Smooth muscle cell (in vitro differentiated cells): ENCODE data around the gene CEBPA. TPM values are rescaled to one million over a fixed set of nuclear protein-coding genes. Genes with fewer than 3 reads are reported as not detected.

Experiments used
- DNase-seq: peaks from one replicate; lab custom pipeline; 2025; ENCODE audit not compliant: unreplicated experiment; lab: John Stamatoyannopoulos, UW
- H2AFZ ChIP-seq: fragments of 200-600 bp; sonication (generic); 2 replicates; pipeline ENCODE4 v1.6.0; 2016; ENCODE audit warnings: antibody characterized with exemption, low read depth, mild to moderate bottlenecking
- H3F3A ChIP-seq: fragments of 200-600 bp; sonication (generic); 2 replicates; pipeline ENCODE4 v1.6.0; 2017; ENCODE audit warnings: antibody characterized with exemption, low read depth
- H3K27ac ChIP-seq: fragments of 200-600 bp; sonication (generic); 2 replicates; pipeline ENCODE4 v1.5.1; 2016; ENCODE audit warnings: low read depth, mild to moderate bottlenecking
- H3K27me3 ChIP-seq: fragments of 200-600 bp; sonication (generic); 2 replicates; pipeline ENCODE4 v1.6.1; 2016; ENCODE audit warnings: low read depth, mild to moderate bottlenecking
- H3K36me3 ChIP-seq: fragments of 200-600 bp; sonication (generic); 2 replicates; pipeline ENCODE4 v1.5.1; 2016; ENCODE audit warnings: low read depth
- H3K4me1 ChIP-seq: fragments of 200-600 bp; sonication (generic); 2 replicates; pipeline ENCODE4 v1.5.1; 2016; ENCODE audit warnings: low read depth
- H3K4me2 ChIP-seq: fragments of 200-600 bp; sonication (generic); 2 replicates; pipeline ENCODE4 v1.6.0; 2016; ENCODE audit warnings: mild to moderate bottlenecking
- H3K4me3 ChIP-seq: fragments of 200-600 bp; sonication (generic); 2 replicates; pipeline ENCODE4 v1.5.1; 2016; ENCODE audit warnings: mild to moderate bottlenecking
- H3K79me2 ChIP-seq: fragments of 200-600 bp; sonication (generic); 2 replicates; pipeline ENCODE4 v1.6.0; 2016; ENCODE audit warnings: low read depth, mild to moderate bottlenecking
- H3K9ac ChIP-seq: fragments of 200-600 bp; sonication (generic); 2 replicates; pipeline ENCODE4 v1.6.0; 2016; ENCODE audit warnings: low read depth
- H3K9me3 ChIP-seq: fragments of 200-600 bp; sonication (generic); replicated peaks from 2 replicates; pipeline ENCODE4 v1.5.1; 2016; ENCODE audit warnings: low read depth
- H4K20me1 ChIP-seq: fragments of 200-600 bp; sonication (generic); 2 replicates; pipeline ENCODE4 v1.6.0; 2016; ENCODE audit warnings: low read depth
- WGBS: methylation state at CpG from one replicate; pipeline ENCODE4 v1.1.7; 2016; ENCODE audit warnings: low lambda C conversion rate; 5-methylcytosine and 5-hydroxymethylcytosine counted together
- polyA plus RNA-seq: library from polyadenylated mRNA; unstranded; fragments of >200 nt; fragmentation: Nextera tagmentation; extraction: Ambion mirVana; gene quantifications from 2 replicates; pipeline ENCODE4 v1.2.1, GENCODE V29; 2016
- total RNA-seq: library from RNA; depleted of rRNA; stranded (reverse); fragments of >200 nt; gene quantifications from 2 replicates; pipeline ENCODE4 v1.2.3, GENCODE V29; 2014
- TF ChIP-seq, protein P1 (sequence below): fragments of 200-600 bp; sonication (generic); IDR thresholded peaks from 2 replicates; pipeline ENCODE4 v1.5.1; 2017; ENCODE audit warnings: borderline replicate concordance, mild to moderate bottlenecking, antibody characterized with exemption; ENCODE audit not compliant: insufficient read depth, poor library complexity, severe bottlenecking

Gene CEBPA
- total and polyA plus RNA-seq, 2 experiments from 2014 or later = 1.2 to 2.1 TPM

DNA sequence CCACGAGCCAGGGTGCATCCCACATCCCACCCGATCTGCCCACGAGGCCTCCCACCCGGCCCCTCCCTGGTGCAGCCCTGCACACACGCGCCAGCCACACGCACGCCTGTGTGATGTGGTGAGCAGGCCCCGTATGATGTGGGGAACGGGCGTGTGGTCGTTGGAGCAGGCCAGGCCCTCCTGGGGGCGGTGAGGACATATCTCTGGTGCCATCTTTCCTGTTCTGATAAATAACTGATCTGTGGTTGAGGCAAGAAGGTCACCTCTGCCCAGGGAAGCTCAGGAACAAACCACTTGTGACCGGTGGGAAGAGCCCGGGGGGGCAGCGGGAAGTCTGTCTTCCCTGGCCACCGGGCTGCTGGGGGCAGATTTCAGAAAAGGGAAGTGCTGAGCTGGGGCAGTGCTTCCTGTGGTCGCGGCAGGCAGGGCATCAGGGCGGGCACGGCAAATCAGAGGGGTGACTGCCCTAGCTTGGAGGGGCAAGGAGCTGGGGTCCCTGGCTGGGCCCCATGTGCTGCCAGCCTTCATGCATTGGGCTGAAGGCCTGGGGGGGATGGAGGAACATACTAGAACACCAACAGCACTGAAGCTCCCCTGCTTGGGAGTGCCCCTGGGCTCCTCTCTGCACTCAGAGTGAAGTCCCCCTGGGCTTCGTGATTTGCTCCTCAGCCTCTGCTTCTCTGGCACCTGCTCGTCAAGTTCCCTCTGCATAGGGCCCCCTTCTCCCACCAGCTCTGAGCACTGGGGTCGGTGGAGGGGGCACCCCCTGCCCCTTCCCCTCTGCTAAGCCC is 41.5 kb downstream of the CEBPA start:
- Histone ChIP-seq H4K20me1 (no peaks in the 10 kb centered on the region), H3K27ac (no peak overlapping the region), H3F3A (no peaks in the 10 kb centered on the region), H2AFZ (no peak overlapping the region), H3K36me3 (no peaks in the 10 kb centered on the region), H3K4me1 (no peaks in the 10 kb centered on the region), H3K79me2 (no peaks in the 10 kb centered on the region), H3K9ac (no peak overlapping the region), H3K9me3 (no peaks in the 10 kb centered on the region), H3K27me3 (no peaks in the 10 kb centered on the region), H3K4me3 (no peak overlapping the region), H3K4me2 (no peak overlapping the region)
- WGBS = 90% methylated on average over 19 of the region's 24 CpGs
- TF ChIP-seq, protein P1, sequence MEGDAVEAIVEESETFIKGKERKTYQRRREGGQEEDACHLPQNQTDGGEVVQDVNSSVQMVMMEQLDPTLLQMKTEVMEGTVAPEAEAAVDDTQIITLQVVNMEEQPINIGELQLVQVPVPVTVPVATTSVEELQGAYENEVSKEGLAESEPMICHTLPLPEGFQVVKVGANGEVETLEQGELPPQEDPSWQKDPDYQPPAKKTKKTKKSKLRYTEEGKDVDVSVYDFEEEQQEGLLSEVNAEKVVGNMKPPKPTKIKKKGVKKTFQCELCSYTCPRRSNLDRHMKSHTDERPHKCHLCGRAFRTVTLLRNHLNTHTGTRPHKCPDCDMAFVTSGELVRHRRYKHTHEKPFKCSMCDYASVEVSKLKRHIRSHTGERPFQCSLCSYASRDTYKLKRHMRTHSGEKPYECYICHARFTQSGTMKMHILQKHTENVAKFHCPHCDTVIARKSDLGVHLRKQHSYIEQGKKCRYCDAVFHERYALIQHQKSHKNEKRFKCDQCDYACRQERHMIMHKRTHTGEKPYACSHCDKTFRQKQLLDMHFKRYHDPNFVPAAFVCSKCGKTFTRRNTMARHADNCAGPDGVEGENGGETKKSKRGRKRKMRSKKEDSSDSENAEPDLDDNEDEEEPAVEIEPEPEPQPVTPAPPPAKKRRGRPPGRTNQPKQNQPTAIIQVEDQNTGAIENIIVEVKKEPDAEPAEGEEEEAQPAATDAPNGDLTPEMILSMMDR = no peak
- DNase-seq = no peak

DNA sequence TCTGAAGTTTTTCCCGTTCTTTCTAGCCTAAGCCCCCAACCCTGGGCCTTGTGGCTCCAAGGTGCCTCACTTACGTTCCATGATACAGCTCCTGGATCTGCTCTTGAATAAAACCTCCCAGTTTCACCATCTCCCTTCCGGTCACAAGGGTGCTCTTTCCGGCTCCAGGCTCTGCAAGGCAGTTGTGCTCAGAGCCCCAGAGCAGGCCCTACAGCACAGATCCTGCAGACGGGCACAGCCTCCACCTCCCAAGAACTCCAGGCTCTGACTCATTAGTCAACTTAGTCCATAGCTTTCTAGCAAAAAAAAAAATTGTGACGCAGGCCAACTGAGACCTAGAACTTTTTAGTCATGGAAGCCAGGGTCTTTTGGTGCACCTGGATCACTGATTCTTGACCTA is 42.8 kb downstream of the CEBPA start:
- H3F3A ChIP-seq = no peaks in the 10 kb centered on the region
- no peaks in the 10 kb centered on the region for H3K4me1 ChIP-seq
- no peaks in the 10 kb centered on the region for H3K36me3 ChIP-seq
- H3K4me3 ChIP-seq = no peak overlapping the region
- no peaks in the 10 kb centered on the region for H3K27me3 ChIP-seq
- H4K20me1 ChIP-seq = no peaks in the 10 kb centered on the region
- no peak overlapping the region for H3K27ac ChIP-seq
- 69% methylated on average over 6 of the region's 6 CpGs for WGBS
- H3K4me2 ChIP-seq = no peak overlapping the region
- H3K9me3 ChIP-seq = no peaks in the 10 kb centered on the region
- DNase-seq = no peak
- H3K79me2 ChIP-seq = no peaks in the 10 kb centered on the region
- H2AFZ ChIP-seq = no peak overlapping the region
- TF ChIP-seq, protein P1 = no peak
- H3K9ac ChIP-seq = no peak overlapping the region

DNA sequence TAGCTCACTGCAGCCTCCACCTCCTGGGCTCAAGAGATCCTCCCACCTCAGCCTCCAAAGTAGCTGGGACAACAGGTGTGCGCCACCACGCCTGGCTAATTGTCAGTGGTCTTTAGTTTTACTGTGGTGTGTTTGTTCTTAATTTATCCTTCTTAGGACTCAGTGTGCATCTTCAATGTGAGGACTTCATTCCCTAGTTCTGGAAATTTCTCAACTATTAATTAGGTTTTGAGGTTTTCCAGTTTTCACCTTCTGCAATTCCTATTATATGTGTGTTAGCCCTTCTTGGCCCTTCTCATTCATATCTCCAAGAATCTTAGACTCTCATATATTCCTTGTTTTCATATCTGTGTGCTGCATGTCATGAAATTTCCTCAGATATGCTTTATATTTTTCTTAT is 44.5 kb downstream of the CEBPA start:
- Histone ChIP-seq H3K4me3 (no peak overlapping the region), H3K27me3 (no peaks in the 10 kb centered on the region), H3K4me1 (no peaks in the 10 kb centered on the region), H2AFZ (no peak overlapping the region), H4K20me1 (no peaks in the 10 kb centered on the region), H3K4me2 (no peak overlapping the region), H3K27ac (no peak overlapping the region), H3K36me3 (no peaks in the 10 kb centered on the region), H3K79me2 (no peaks in the 10 kb centered on the region), H3K9me3 (no peaks in the 10 kb centered on the region), H3K9ac (no peak overlapping the region), H3F3A (no peaks in the 10 kb centered on the region)
- 98% methylated on average over 2 of the region's 2 CpGs for whole genome bisulfite sequencing
- TF ChIP-seq, protein P1 = no peak
- DNase-seq = no peak

DNA sequence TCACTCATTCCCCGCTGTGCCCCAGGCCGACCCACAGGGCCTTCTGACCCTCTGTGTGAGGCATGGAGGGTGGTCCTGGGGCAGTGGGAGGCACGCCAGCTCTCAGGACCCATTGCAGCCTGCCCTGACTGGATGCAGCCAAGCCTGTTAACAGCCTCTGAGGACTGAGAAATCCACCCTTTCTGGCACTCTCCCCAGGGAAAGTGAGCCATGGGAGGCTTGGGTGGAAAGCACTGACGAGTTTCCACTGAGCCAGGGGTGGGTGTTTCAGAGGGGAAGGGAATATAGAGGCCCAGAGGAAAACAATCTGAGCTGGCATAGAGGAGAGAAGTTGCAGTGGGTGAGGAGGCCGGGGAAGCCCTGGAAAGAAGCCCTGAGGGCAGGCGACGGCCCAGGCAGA is 46.1 kb downstream of the CEBPA start:
- TF ChIP-seq, protein P1 = no peak
- H3K4me2 ChIP-seq = no peak overlapping the region
- H3K27ac ChIP-seq = no peak overlapping the region
- DNase-seq = no peak
- H3F3A ChIP-seq = no peaks in the 10 kb centered on the region
- H3K79me2 ChIP-seq = no peaks in the 10 kb centered on the region
- no peak overlapping the region for H2AFZ ChIP-seq
- H3K4me1 ChIP-seq = no peaks in the 10 kb centered on the region
- no peak overlapping the region for H3K4me3 ChIP-seq
- no peaks in the 10 kb centered on the region for H4K20me1 ChIP-seq
- no peaks in the 10 kb centered on the region for H3K27me3 ChIP-seq
- 82% methylated on average over 7 of the region's 7 CpGs for WGBS
- no peaks in the 10 kb centered on the region for H3K36me3 ChIP-seq
- H3K9me3 ChIP-seq = no peaks in the 10 kb centered on the region
- H3K9ac ChIP-seq = no peak overlapping the region
